GM19452 (cell line): Measurements from ENCODE around the gene DIS3L2.
"Not testable (repeated sequence)": the region's sequence is repeated elsewhere in the genome, so short reads cannot be mapped to it uniquely, and the experiment has no call there.

ENCODE experiments used
- ATAC-seq: cut with Tn5 transposase; IDR thresholded peaks from one replicate; pipeline ENCODE4 v1.9.1; 2021; ENCODE audit not compliant: unreplicated experiment

DIS3L2 gene

GRCh38 chr2:232328516-232329460, 367.3 kb downstream of the DIS3L2 start:
- ATAC-seq: no peak

- ATAC-seq: no peak
Measured at GRCh38 chr2:232329716-232330067, 368.2 kb downstream of the DIS3L2 start.

GRCh38 chr2:232330068-232330999, 368.8 kb downstream of the DIS3L2 start:
- no peak for ATAC-seq

- ATAC-seq: not testable (repeated sequence)
Measured at GRCh38 chr2:232331061-232331460, 369.5 kb downstream of the DIS3L2 start.

GRCh38 chr2:232331641-232332040, 370.1 kb downstream of the DIS3L2 start:
- not testable (repeated sequence) for ATAC-seq

GRCh38 chr2:232332244-232332939, 370.9 kb downstream of the DIS3L2 start:
- not testable (repeated sequence) for ATAC-seq

- no peak for ATAC-seq
Measured at GRCh38 chr2:232332940-232333259, 371.4 kb downstream of the DIS3L2 start.

- ATAC-seq: no peak
Measured at GRCh38 chr2:232333361-232334135, 372.0 kb downstream of the DIS3L2 start.

GRCh38 chr2:232334136-232334884, 372.8 kb downstream of the DIS3L2 start:
- ATAC-seq: not testable (repeated sequence)

GRCh38 chr2:232334885-232335205, 373.3 kb downstream of the DIS3L2 start:
- not testable (repeated sequence) for ATAC-seq

- ATAC-seq: not testable (repeated sequence)
Measured at GRCh38 chr2:232335206-232335858, 373.8 kb downstream of the DIS3L2 start.

GRCh38 chr2:232335859-232336215, 374.3 kb downstream of the DIS3L2 start:
- no peak for ATAC-seq

GRCh38 chr2:232336241-232336736, 374.8 kb downstream of the DIS3L2 start:
- ATAC-seq: no peak

GRCh38 chr2:232336981-232337720, 375.6 kb downstream of the DIS3L2 start:
- no peak for ATAC-seq

- ATAC-seq: not testable (repeated sequence)
Measured at GRCh38 chr2:232338094-232338758, 376.7 kb downstream of the DIS3L2 start.

- ATAC-seq: no peak
Measured at GRCh38 chr2:232338759-232339106, 377.2 kb downstream of the DIS3L2 start.

- ATAC-seq: no peak
Measured at GRCh38 chr2:232339121-232340081, 377.9 kb downstream of the DIS3L2 start.
